NCI-H2227 (cell line): ENCODE measurements around the gene MAGEA6.
"Not testable (repeated sequence)": the region's sequence is repeated elsewhere in the genome, so short reads cannot be mapped to it uniquely, and the experiment has no call there.

Source experiments
- DNase-seq: peaks from one replicate; lab custom pipeline; 2025; ENCODE audit not compliant: unreplicated experiment; lab: John Stamatoyannopoulos, UW

The MAGEA6 gene

DNA sequence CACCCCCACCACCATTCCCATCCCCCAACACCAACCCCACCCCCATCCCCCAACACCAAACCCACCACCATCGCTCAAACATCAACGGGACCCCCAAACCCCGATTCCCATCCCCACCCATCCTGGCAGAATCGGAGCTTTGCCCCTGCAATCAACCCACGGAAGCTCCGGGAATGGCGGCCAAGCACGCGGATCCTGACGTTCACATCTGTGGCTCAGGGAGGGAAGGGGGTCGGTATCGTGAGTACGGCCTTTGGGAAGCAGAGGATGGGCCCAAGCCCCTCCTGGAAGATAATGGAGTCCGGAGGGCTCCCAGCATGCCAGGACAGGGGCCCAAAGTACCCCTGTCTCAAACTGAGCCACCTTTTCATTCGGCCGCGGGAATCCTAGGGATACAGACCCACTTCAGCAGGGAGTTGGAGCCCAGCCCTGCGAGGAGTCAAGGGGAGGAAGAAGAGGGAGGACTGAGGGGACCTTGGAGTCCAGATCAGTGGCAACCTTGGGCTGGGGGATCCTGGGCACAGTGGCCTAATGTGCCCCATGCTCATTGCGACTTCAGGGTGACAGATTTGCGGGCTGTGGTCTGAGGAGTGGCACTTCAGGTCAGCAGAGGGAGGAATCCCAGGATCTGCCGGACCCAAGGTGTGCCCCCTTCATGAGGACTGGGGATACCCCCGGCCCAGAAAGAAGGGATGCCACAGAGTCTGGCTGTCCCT, 35.2 kb downstream of the MAGEA6 start:
- not testable (repeated sequence) for DNase-seq

DNA sequence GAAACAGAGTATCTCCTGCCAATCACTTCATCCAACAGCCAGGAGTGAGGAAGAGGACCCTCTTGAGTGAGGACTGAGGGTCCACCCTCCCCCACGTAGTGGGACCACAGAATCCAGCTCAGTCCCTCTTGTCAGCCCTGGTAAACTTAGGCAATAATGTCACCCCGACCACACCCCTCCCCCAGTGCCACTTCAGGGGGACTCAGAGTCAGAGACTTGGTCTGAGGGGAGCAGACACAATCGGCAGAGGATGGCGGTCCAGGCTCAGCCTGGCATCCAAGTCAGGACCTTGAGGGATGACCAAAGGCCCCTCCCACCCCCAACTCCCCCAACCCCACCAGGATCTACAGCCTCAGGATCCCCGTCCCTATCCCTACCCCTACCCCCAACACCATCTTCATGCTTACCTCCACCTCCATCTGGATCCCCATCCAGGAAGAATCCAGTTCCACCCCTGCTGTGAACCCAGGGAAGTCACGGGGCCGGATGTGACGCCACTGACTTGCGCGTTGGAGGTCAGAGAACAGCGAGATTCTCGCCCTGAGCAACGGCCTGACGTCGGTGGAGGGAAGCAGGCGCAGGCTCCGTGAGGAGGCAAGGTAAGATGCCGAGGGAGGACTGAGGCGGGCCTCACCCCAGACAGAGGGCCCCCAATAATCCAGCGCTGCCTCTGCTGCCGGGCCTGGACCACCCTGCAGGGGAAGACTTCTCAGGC, 36.1 kb downstream of the MAGEA6 start, which contains the start of the genes CSAG1 and MAGEA12:
Gene CSAG1, minus strand, starts transcription at position 461 of the 715 bp plus-strand sequence. CDS start 1,261 bp downstream, outside the sequence.
Gene MAGEA12, plus strand, starts transcription at position 497 of the 715 bp plus-strand sequence. CDS start 2,405 bp downstream, outside the sequence.
- peak; percentile 91 for DNase-seq

DNA sequence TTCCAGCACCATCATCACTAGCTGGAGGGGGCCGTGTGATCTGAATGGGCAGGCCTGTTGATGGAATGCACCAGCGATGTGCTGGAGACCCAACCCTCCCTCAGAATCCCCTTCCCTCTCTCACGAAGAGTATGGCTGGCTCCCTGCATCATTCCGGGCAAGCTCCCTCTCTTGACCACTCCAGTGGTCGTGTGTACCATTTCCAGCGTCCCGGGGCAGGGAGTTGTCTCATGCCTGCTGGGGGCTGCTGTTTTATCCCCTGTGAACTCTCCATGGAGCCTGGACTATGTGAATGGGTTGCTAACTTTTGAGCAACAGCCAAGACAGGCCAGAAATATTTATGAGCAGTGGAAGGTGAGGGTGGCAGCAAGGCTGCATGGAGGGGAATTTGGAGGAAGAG, 44.1 kb downstream of the MAGEA6 start:
- no peak for DNase-seq
